Sigmoid colon (tissue), 4 donors: Measurements from ENCODE around the gene CBY2.
"Not testable (repeated sequence)": the region's sequence is repeated elsewhere in the genome, so short reads cannot be mapped to it uniquely, and the experiment has no call there.

ENCODE experiments used
- EP300 ChIP-seq, 4 donors: sonication (generic); formaldehyde crosslinking; IDR thresholded peaks; one replicate each; pipeline ENCODE4 v1.6.1; 2017; ENCODE audit warnings: antibody characterized with exemption in 4 of 4
- TF ChIP-seq, protein P1 (sequence below), 4 experiments: fragments of 450-650 bp in 3 of 4; fragments of 200-600 bp in 1 of 4; IDR thresholded peaks; one replicate each; pipeline ENCODE4 v1.5.1; 2016 to 2019; ENCODE audit warnings: antibody characterized with exemption in 4 of 4, mild to moderate bottlenecking in 3 of 4, moderate library complexity in 2 of 4

DNA sequence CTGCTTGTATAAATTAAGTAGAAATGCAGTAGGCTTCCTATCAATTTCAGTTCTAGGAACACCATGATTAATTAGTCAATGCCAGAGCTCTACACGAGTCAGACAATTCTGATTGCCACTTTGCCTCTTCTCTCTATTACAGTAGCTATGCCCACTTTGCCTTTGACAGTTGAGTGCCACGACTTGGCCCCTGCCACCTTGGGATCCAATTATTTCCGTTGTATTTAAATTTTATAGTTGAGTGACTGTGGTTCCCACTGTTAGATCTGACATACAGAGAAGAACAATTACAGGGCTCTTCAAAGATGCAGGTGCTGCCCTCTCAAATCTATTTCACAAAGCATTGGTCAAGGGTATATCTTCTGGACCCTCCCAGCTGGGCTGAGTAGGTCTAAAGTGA, 55.5 kb downstream of the CBY2 start:
- TF ChIP-seq, protein P1, sequence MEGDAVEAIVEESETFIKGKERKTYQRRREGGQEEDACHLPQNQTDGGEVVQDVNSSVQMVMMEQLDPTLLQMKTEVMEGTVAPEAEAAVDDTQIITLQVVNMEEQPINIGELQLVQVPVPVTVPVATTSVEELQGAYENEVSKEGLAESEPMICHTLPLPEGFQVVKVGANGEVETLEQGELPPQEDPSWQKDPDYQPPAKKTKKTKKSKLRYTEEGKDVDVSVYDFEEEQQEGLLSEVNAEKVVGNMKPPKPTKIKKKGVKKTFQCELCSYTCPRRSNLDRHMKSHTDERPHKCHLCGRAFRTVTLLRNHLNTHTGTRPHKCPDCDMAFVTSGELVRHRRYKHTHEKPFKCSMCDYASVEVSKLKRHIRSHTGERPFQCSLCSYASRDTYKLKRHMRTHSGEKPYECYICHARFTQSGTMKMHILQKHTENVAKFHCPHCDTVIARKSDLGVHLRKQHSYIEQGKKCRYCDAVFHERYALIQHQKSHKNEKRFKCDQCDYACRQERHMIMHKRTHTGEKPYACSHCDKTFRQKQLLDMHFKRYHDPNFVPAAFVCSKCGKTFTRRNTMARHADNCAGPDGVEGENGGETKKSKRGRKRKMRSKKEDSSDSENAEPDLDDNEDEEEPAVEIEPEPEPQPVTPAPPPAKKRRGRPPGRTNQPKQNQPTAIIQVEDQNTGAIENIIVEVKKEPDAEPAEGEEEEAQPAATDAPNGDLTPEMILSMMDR (IDR thresholded peaks at IDR 0.05) = not testable (repeated sequence)
- TF ChIP-seq EP300 (IDR thresholded peaks at IDR 0.05) = not testable (repeated sequence)
